SK-N-SH (cell line): ENCODE results near the gene HIBADH. TPM values are rescaled to one million over a fixed set of nuclear protein-coding genes. Genes with fewer than 3 reads are reported as not detected.
A peak's percentile ranks its signal among the peaks of the same experiment; 100 is the strongest.

Experiments
- CTCF ChIA-PET: fragments of 300-600, 350-600 bp; formaldehyde crosslinking; extraction: SDS; loops from one replicate; lab custom pipeline; 2021; lab: Yijun Ruan, JAX
- POLR2A ChIA-PET: fragments of 350-600 bp; sonication (Branson Sonifier 250); formaldehyde crosslinking; extraction: SDS; loops from one replicate; lab custom pipeline; 2020; ENCODE audit warnings: antibody characterized with exemption, inconsistent platforms; lab: Yijun Ruan, JAX
- DNase-seq: peaks from one replicate; pipeline ENCODE4 v3.0.0; 2012
- H2AFZ ChIP-seq: fragments of 200-600 bp; sonication (generic); 2 replicates; pipeline ENCODE4 v1.8.1; 2016; ENCODE audit warnings: antibody characterized with exemption, mild to moderate bottlenecking, low read depth
- H3F3A ChIP-seq: fragments of 200-600 bp; sonication (generic); replicated peaks from 2 replicates; pipeline ENCODE3; 2016; ENCODE audit warnings: antibody characterized with exemption, mild to moderate bottlenecking; ENCODE audit not compliant: insufficient read depth
- H3K27ac ChIP-seq, 2 experiments: fragments of 200-500 bp in 1 of 2; fragments of 200-600 bp in 1 of 2; sonication (Bioruptor generic) in 1 of 2; sonication (generic), shearing (Covaris generic) in 1 of 2; 2 replicates each; pipeline versions ENCODE4 v1.5.1 to v1.6.1; 2014 to 2016; ENCODE audit warnings: low read depth in 2 of 2, inconsistent platforms in 1 of 2, low read length in 1 of 2, mild to moderate bottlenecking in 1 of 2, mixed read lengths in 1 of 2
- H3K27me3 ChIP-seq: fragments of 200-600 bp; sonication (generic), shearing (Covaris generic); 2 replicates; pipeline ENCODE4 v1.6.1; 2016; ENCODE audit warnings: mixed run types; ENCODE audit not compliant: insufficient read depth
- H3K36me3 ChIP-seq, 2 experiments: fragments of 200-500 bp in 1 of 2; fragments of 200-600 bp in 1 of 2; sonication (Bioruptor generic) in 1 of 2; sonication (generic) in 1 of 2; replicated peaks in 1 of 2; 2 replicates each; pipeline versions ENCODE3 to v1.5.1; 2014 to 2016; ENCODE audit warnings: low read length in 1 of 2, mild to moderate bottlenecking in 1 of 2; ENCODE audit not compliant: insufficient read depth in 2 of 2, control insufficient read depth in 1 of 2
- H3K4me1 ChIP-seq, 2 experiments: fragments of 200-500 bp in 1 of 2; fragments of 200-600 bp in 1 of 2; sonication (Bioruptor generic) in 1 of 2; sonication (generic), shearing (Covaris generic) in 1 of 2; 2 replicates each; pipeline versions ENCODE4 v1.5.1 to v1.6.1; 2014 to 2016; ENCODE audit warnings: low read depth in 1 of 2, low read length in 1 of 2, mixed run types in 1 of 2; ENCODE audit not compliant: insufficient read depth in 2 of 2, control insufficient read depth in 1 of 2
- H3K4me2 ChIP-seq: fragments of 200-600 bp; sonication (generic), shearing (Covaris generic); 2 replicates; pipeline ENCODE4 v1.6.1; 2017; ENCODE audit warnings: mixed run types
- H3K4me3 ChIP-seq, 2 experiments: fragments of 200-500 bp in 1 of 2; fragments of 200-600 bp in 1 of 2; sonication (Bioruptor generic) in 1 of 2; sonication (generic), shearing (Covaris generic) in 1 of 2; 2 replicates each; pipeline versions ENCODE4 v1.5.1 to v1.8.1; 2014 to 2016; ENCODE audit warnings: low read depth in 2 of 2, inconsistent platforms in 1 of 2, low read length in 1 of 2, mild to moderate bottlenecking in 1 of 2, mixed read lengths in 1 of 2, moderate library complexity in 1 of 2
- H3K79me2 ChIP-seq: fragments of 200-600 bp; sonication (generic); 2 replicates; pipeline ENCODE4 v1.8.1; 2017; ENCODE audit warnings: mild to moderate bottlenecking; ENCODE audit not compliant: insufficient read depth
- H3K9ac ChIP-seq: fragments of 200-600 bp; sonication (generic); 2 replicates; pipeline ENCODE4 v1.6.1; 2017; ENCODE audit warnings: mixed run types
- H3K9me2 ChIP-seq: fragments of 200-600 bp; sonication (generic); 2 replicates; pipeline ENCODE4 v1.6.1; 2017; ENCODE audit warnings: mixed run types
- H3K9me3 ChIP-seq: fragments of 200-600 bp; sonication (generic); 2 replicates; pipeline ENCODE4 v1.6.1; 2017; ENCODE audit warnings: mixed run types, mild to moderate bottlenecking, moderate library complexity
- H4K20me1 ChIP-seq: fragments of 200-600 bp; sonication (generic); 2 replicates; pipeline ENCODE4 v1.6.1; 2017; ENCODE audit warnings: mild to moderate bottlenecking, mixed run types; ENCODE audit not compliant: insufficient read depth
- CTCF ChIP-seq: fragments of 200-600 bp; sonication (generic); IDR thresholded peaks from 2 replicates; pipeline ENCODE4 v1.6.1; 2017; ENCODE audit warnings: antibody characterized with exemption, mild to moderate bottlenecking, moderate library complexity
- EZH2phosphoT487 ChIP-seq: fragments of 200-600 bp; sonication (generic); IDR thresholded peaks from 2 replicates; pipeline ENCODE4 v1.6.1; 2017; ENCODE audit warnings: low read depth, mixed run types, mild to moderate bottlenecking, antibody characterized with exemption, moderate library complexity, borderline replicate concordance
- GABPA ChIP-seq: IDR thresholded peaks from 2 replicates; pipeline ENCODE4 v1.4.0; 2012; ENCODE audit warnings: low read depth, mild to moderate bottlenecking
- GATA2 ChIP-seq: sonication (generic); formaldehyde crosslinking; IDR thresholded peaks from 2 replicates; pipeline ENCODE4 v1.5.0; 2020; ENCODE audit warnings: mild to moderate bottlenecking, missing genetic modification reagents
- MEF2A ChIP-seq: IDR thresholded peaks from 2 replicates; pipeline ENCODE4 v1.4.0; 2012; ENCODE audit warnings: low read depth, borderline replicate concordance
- PBX3 ChIP-seq: IDR thresholded peaks from 2 replicates; pipeline ENCODE4; 2012
- POLR2AphosphoS5 ChIP-seq: IDR thresholded peaks from 2 replicates; pipeline ENCODE4 v1.6.1; 2012; ENCODE audit warnings: low read depth, low read length
- RAD21 ChIP-seq: IDR thresholded peaks from 2 replicates; pipeline ENCODE4 v1.6.1; 2012; ENCODE audit warnings: mild to moderate bottlenecking, low read length
- SIN3A ChIP-seq: IDR thresholded peaks from 2 replicates; pipeline ENCODE4 v1.6.1; 2012; ENCODE audit warnings: low read depth, mild to moderate bottlenecking, low read length, moderate library complexity, borderline replicate concordance
- SMC3 ChIP-seq: IDR thresholded peaks from 2 replicates; pipeline ENCODE4 v1.6.1; 2012; ENCODE audit warnings: low read depth, low read length, improper control_type of control experiment
- TCF12 ChIP-seq: IDR thresholded peaks from 2 replicates; pipeline ENCODE4 v1.4.0; 2012
- ZBTB33 ChIP-seq: IDR thresholded peaks from 2 replicates; pipeline ENCODE4 v1.4.0; 2012; ENCODE audit warnings: low read depth, borderline replicate concordance
- WGBS: methylation state at CpG from one replicate; pipeline ENCODE4 v1.1.6; 2017; ENCODE audit warnings: low lambda C conversion rate; 5-methylcytosine and 5-hydroxymethylcytosine counted together
- polyA plus RNA-seq, 3 experiments: library from polyadenylated mRNA; depleted of rRNA; stranded (reverse); fragments of >200 nt; gene quantifications; 2 replicates each; pipeline ENCODE4 v1.2.3, GENCODE V29; 2012

The HIBADH gene
- polyA plus RNA-seq, 1 of the 3 experiments (the other 2 are of a cell fraction) = 71.8 TPM

GRCh38 chr7:27663989-27664331, 1.3 kb upstream of the HIBADH start:
- no peak overlapping the region for H3K27ac ChIP-seq
- no peaks in the 10 kb centered on the region for H3K9me2 ChIP-seq
- no peak overlapping the region for H3K4me2 ChIP-seq
- no peaks in the 10 kb centered on the region for H3K9me3 ChIP-seq
- CTCF ChIA-PET = no interaction called here
- no peaks in the 10 kb centered on the region for H3F3A ChIP-seq
- 63% methylated on average over 3 of the region's 3 CpGs for WGBS
- POLR2A ChIA-PET = no interaction called here
- peaks cover 2 to 3% of the 10 kb centered on the region in 2 experiments for H3K36me3 ChIP-seq
- no peak for DNase-seq
- peaks cover 34% of the 10 kb centered on the region for H3K79me2 ChIP-seq
- H2AFZ ChIP-seq = peak overlapping the region; percentile 89; the same call in 1 of the 2 replicates
- TF ChIP-seq EZH2phosphoT487 (no peak), MEF2A (no peak), POLR2AphosphoS5 (no peak), CTCF (no peak), GABPA (no peak), SIN3A (no peak), TCF12 (no peak), PBX3 (no peak), SMC3 (no peak), ZBTB33 (no peak)
- peaks cover 6 to 10% of the 10 kb centered on the region in 2 experiments; a peak in 2 of 4 replicates for H3K4me1 ChIP-seq
- no peak overlapping the region for H3K9ac ChIP-seq
- H3K27me3 ChIP-seq = no peaks in the 10 kb centered on the region
- H3K4me3 ChIP-seq = no peak overlapping the region
- H4K20me1 ChIP-seq = no peaks in the 10 kb centered on the region

- ChIA-PET POLR2A (interaction anchor here (0.6 to 2.3 kb wide), 4 partner anchors 77 to 113 kb away, joined by 3 to 6 read pairs (median 4); partner anchors contain the start of gene TAX1BP1), CTCF (interaction anchor here (0.6 to 2.8 kb wide), 10 partner anchors 10 to 501 kb away, joined by 3 to 12 read pairs (median 4); partner anchors contain the start of gene TAX1BP1)
- TF ChIP-seq RAD21 (peak; percentile 61), SMC3 (peak; percentile 43), GATA2 (CRISPR knock-in tag) (no peak), CTCF (peak; percentile 24; the same call in 1 of the 2 replicates)
- Histone ChIP-seq H3K27me3 (no peaks in the 10 kb centered on the region), H3K4me3 (peak overlapping the region; percentile 81 to 100), H3K36me3 (peaks cover 15 to 20% of the 10 kb centered on the region in 2 experiments), H3K9ac (peak overlapping the region; percentile 96), H3K4me2 (peak overlapping the region; percentile 83), H3K79me2 (peaks cover 37% of the 10 kb centered on the region), H2AFZ (peak overlapping the region; percentile 96), H3K27ac (peak overlapping the region; percentile 80 to 88), H3K9me2 (no peaks in the 10 kb centered on the region), H3F3A (no peaks in the 10 kb centered on the region), H3K4me1 (peaks cover 6 to 10% of the 10 kb centered on the region in 2 experiments; a peak in 2 of 4 replicates), H3K9me3 (no peaks in the 10 kb centered on the region), H4K20me1 (no peaks in the 10 kb centered on the region)
- peak; percentile 71 for DNase-seq
- 15% methylated on average over 17 of the region's 18 CpGs for WGBS
These were observed 733 bp downstream of the HIBADH start for GRCh38 chr7:27661811-27662489.
